HG03571 (cell line): ENCODE results near the gene XIST.
"Not testable (repeated sequence)": the region's sequence is repeated elsewhere in the genome, so short reads cannot be mapped to it uniquely, and the experiment has no call there.

Source experiments
- ATAC-seq: cut with Tn5 transposase; IDR thresholded peaks from one replicate; pipeline ENCODE4 v1.9.1; 2021; ENCODE audit not compliant: unreplicated experiment

Gene XIST

DNA sequence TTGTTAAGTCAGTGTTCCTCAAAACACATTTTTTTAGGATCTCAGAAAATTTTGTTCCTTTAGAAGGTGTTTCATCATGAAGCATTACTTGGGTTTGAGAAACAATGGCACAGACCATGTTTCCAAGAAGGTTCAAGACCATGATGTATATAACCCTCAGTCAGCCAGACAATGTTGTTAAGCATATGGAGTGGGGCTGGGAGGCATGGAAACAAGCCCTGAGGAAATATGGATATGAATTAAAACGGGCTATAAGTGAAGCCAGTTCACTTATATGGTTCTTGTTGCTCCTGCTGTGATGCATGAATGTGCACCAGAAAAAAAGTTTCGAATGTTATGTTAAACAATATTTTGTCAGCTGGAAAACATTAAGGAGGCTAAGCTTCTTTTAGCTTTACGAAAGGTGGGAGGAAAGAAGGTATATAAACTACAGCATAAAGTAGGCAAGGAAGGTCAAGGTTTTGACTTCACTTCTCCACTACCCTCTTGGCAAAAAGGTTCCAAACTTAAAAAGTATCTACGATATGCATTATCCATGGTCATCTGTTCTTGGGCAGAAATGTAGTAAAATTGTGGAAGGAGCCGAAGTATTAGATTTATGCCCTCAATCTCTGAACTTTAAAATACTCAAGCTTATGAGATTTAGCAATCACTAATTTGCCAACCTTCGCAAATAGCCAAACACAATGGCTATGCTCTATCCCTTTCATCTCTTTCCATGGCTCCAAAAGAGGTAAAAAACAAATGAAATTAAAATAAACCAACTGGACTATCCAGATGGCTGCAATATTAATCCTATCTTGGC is 12.2 kb downstream of the XIST start:
- no peak for ATAC-seq

DNA sequence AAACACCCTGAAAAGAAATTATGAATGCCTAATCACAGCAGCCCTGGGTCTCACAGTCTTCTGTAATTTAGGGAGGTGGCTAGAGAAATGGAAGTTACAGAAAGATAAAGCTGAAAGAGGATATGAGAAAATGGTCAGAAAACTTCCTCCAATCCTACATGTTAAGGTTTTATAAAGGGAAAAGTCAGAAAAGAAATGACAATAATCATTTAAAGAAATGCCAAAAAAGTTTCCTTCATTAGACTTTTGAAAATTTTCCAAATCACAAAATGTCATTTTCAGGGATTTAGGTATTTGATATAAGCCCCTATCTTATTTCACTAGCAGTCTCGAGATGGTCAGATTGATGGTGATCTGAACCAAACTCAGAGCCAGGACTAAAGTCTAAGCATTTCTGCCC is 13.4 kb downstream of the XIST start:
- ATAC-seq, result no peak

DNA sequence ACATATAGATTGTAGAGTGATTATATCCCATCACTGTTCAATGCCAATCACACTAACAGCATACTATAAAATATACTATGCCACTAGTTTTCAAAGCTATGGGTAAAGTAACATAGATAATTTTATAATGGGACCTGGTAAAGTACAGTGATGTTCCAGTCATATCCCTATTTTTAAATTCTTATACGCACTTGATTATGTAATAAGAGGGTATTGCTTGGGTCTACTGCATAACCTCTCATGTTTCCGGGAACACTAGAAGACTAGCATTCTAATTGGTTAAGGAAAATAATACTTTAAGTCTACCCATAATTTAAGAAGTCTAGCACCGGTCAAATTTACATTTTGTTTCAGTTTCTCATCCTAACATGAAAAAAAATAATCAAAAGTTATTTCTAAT is 14.4 kb downstream of the XIST start:
- ATAC-seq, result no peak

DNA sequence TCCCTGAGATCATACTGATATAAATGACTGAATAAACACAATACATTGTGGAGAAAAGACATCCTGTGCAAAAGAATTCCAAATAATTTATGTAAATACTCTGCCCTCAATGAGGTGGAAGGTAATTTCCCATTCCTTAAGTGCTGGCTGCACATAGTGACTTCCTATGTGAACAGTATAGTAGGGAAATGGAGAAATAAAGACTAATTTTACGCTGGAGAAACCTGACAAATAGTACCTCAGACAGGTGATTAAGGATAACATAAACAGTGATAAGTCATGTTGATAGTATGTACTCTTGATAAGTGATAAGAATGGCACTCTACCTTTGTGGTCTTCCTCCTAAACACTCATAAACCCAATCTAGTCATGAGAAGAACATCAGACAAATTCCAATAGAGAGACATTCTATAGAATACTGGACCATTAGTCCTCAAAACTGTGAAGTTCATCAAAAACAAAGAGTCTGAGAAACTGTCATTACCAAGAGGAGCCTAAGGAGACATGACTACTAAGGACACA is 15.5 kb downstream of the XIST start:
- ATAC-seq, result no peak

DNA sequence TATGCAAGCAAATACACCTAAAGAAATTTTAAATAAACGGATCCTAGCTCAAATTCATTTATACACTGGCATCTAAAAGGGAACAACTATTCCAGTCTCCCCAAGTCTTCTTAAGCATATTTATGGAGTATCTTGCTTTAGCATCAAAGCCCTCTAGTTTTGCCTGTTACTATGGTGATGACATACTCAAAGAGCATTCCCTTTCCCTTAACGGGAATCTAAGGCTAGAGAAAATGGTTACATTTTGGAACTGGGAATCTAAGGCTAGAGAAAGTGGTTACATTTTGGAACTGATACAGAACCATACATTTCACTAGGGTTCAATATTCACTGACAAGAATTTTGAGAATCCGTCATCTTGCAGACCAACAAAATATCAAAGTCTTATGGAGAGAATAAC is 18.3 kb downstream of the XIST start:
- no peak for ATAC-seq

DNA sequence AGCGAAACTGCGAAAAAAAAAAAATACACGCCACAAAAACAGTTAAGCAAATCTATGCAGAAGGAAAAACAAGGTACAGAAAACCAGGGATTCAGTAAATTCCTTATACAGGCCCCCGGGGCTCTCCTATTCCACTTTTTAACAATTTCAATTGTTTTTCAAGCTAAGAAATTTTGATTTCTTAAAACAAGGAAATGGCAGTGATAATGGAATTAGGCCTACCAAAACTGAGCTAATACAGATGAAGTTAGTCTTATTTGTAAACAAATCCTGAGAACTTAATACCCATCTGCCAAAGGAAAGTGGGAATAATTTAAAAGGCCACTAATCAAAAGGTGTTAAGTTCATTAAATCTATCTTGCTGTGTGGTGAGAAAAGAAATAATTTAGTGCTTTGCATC is 20.2 kb downstream of the XIST start:
- ATAC-seq, result no peak

DNA sequence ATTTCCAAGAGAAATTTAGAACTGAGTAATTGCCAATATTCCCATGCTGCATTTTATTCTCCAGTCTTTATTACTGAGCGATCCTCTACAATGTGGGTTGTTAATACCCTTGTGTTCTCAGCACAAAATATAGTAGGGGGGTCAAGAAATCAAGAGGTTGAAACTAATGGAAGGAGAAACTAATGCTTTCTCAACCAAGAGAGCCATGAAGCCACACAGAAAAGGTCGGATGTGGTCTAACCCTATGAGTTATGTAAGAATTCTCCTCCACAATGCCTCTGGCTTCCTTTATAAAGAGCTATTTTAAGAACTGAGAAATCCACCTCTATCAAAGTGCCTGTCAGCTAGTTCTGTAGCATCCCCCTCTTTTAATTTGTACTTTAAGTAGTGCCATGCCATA is 21.0 kb downstream of the XIST start:
- no peak for ATAC-seq

DNA sequence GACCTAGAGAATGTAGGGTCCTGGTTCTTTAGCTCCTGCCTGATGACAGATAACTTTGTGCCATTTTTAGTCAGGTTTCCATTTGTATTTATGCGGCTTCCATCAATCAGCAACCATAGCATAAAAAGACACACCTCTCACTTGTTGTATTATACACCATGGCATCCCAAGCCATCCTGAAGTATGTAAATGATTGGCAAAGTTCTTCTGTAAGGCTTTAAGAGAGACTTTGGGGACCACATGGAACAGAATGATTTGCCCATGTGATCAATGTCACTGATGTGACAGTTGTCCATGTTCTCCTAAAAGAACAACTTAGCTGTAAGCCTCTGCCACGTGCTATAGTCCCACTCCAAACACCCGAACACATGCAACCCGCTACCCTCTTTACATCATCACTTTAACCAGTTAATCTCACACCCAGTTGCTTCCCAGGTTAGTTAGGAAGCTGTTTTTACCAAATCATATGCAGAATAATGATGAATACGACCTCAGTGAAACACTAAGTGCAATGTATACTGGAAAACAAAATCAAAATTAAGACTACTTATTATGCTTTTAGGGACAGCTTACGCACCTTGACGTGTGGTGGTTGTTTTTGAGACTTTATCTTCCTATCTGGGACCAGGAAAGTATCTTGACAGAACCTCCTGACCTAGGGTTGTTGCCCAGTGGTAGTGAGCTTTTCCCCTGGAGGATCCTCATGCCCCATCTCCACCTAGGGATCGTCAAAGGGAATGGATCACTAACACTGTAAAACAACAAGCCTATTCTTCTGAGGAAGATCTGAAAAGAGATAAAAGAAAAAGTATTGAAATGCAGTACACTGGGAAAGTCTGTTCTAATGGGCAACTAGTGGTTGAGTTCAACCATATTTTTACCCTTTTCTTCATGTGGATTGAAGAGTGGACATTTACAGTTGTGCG is 21.8 kb downstream of the XIST start:
- ATAC-seq, result no peak

DNA sequence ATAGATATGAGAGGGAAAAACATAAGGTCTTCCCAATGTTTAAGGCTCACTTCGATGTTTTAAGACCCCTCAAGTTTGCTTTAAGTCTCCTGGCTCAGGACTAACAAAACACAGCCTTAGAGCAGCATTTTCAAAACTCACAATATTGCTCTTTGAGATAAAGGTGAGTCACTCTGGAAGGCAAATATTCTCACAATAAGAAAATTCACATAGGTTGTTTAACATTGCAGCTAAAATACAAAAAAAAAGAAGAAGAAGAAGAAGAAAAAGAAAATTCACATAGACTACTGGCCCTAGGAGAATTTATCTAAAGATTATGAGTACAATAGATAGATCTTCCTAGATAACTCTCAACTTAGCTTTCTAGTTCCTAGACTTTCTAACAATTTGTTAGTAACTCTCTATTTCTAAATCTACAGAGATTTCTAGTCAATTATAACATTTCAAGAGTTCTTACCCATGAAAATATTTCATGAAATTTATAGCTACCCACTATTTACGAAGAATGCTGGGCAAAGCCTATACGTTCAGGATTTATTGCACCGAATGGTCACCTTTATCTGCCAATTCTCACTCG is 22.5 kb downstream of the XIST start:
- no peak for ATAC-seq

DNA sequence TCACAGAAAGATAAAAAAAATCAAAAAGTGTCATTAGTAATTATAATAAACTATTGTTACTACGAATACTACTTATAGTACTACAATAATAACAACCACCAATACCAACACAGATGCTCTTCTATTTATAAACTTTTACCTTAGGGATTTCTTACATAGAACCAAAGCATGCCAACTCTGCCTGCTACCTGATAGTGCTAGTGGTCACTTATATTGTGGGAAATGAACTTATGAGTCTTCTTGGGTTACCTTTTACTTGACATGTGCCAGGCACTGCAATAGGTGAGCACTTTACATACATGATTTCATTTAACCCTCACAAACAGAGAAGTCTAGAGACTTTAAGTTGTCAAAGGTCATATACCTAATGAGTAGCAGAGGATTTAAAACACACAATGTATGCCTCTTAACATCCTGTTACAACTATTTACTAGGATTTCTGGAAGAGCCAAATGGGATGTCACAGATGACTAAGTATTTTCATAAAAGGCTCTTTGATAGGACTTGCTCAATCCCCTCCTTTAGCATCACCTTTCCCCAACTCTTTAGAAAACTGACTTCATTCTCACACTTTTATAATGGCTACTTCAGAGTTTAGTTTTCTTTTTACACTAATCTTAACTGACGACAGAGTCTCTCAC is 24.3 kb downstream of the XIST start:
- no peak for ATAC-seq

DNA sequence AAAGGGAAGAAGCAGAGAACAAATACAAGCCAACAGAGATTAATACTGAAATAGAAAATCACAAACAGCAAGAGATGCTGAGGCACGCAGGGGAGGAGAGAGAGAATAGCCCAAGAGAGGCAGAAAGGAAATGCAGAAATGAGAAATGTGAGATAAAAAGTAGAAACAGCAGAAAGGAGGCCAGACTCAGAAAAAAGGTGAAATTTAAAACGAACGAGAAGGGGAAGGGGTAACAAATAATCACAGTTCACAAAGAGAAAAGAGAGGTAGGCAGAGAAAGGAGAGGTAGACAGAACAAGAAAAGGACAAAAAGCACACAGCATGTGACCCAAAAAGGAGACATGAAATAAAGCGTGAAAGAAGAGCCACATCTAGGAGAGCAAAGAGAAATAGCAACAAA is 25.1 kb downstream of the XIST start:
- no peak for ATAC-seq

DNA sequence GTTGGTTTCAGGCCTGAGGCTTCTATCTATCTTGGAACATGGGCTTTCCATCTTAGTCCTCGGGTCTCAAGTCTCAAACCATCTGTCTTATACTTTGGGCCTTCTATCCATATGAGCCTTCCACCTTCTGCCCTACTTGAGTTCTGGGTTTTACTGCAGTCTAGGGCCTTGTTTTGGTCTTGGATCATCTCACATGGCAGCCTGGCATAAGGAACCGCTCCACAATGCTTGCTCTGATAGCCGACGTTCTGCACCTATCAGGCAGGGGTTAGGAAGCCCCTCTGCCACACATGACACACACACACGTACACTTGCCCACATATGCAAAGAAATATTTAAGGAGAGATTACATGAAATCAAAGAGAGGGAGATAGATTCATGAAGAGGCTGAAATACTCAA is 25.5 kb downstream of the XIST start:
- ATAC-seq, result no peak

DNA sequence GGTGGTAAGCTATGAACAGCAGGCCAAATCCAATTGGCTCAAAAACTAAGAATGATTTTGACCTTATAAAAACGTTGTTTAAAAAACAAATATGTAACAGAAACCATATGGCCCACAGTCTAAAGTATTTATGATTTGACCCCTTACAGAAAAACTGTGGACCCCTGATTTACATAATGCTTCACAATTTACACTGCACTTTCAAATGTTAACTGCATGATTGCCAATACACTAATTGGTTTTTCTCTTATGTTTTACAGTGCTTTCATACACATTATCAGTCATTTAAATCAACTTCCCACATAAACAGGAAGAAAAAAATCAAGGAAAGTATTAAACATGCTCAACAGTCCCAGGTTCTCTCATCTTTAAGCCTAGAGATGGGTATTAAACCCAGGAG is 26.9 kb downstream of the XIST start:
- ATAC-seq, result no peak

DNA sequence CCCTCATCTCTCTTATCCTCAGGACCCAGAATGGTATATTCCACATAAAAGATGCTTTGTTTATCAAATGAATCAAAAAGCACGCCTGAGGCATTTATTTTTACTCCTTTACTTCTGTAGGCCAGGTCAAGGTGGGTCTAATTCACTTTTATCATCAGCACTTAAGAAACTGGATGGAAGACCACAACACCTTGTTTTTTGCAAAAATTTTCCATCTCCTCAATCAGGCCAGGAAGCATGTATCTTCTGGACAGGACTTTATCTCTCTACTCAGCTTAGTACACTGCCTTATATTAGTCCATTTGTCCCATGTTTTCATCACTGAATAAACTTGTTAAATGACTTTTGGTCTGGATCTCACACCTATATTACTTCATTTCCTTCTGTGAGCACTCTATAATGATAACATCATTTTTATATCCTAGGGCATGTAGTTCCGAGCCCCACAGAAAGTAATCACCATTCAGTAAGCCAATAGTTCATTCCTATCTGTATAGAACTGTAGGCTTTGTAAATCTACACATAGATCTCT is 29.0 kb downstream of the XIST start:
- no peak for ATAC-seq

DNA sequence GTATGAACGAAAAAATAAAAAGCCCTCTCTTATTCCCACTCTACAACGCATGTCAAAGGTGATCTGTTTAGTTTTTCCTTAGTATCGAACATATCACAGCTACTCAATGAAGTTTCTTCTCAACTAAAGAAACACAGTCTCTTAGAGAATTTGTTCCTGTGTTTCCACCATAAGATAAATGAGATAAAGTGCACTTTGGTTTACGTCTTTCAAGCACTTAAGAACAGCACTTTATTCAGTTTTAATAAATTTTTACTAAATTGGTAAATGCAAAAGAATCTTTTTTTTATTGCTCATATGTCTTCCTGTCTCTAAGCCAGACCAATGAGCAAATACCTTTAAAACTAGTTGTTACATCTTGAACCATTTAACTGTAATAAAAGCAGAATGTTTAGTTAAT is 29.7 kb downstream of the XIST start:
- ATAC-seq, result no peak

DNA sequence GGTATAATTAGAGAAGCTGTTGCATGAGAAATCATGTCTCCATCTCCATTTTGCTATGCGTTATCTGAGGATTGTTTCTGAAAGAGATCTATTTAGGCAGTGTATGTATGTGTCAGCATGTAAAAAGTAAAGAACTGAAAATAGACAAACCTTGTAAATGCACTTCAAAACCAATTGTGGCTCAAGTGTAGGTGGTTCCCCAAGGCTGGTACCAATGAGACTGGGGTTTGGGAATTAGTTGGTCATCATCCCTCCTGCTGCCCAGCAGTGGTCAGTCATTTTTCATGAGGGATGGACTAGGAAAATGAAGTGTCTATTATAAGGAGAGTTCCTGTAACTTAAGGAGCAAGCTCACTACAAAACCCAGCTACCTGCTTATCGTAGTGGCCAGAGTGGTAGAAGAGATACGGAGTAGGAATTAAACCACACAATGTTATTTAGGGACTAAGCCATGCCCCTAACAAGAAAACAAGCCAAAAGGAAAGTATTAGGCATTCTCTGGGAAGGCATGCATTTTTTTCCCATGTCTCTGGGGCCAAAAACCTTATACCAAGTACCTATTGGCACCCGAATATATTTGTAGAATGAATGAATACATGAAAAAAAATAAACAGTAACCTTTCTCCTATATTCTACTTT is 30.5 kb downstream of the XIST start:
- ATAC-seq, result no peak

DNA sequence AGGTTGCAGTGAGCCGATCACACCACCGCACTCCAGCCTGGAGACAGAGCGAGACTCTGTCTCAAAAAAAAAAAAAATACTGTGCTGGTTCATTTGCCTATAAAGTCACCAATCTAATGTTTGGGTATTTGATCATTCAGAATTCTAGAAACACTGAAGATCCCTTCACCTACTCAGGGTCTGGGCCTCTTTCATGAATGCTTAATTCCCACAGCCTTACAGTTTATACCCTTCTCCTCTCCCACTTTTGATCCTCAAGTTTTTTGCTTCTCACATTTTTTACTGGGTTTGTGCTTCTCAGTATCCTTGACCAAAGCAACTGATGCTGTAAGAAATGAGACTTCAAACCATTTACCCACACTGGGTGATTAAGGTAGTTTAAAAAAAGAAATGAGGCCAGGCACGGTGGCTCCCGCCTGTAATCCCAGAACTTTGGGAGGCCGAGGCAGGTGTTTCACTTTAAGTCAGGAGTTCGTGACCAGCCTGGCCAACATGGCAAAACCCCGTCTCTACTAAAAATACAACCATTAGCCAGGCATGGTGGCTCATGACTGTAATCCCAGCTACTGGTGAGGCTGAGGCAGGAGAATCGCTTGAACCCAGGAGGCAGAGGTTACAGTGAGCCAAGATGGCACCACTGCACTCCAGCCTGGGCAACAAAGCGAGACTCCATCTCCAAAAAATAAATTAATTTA is 32.5 kb downstream of the XIST start:
- not testable (repeated sequence) for ATAC-seq

DNA sequence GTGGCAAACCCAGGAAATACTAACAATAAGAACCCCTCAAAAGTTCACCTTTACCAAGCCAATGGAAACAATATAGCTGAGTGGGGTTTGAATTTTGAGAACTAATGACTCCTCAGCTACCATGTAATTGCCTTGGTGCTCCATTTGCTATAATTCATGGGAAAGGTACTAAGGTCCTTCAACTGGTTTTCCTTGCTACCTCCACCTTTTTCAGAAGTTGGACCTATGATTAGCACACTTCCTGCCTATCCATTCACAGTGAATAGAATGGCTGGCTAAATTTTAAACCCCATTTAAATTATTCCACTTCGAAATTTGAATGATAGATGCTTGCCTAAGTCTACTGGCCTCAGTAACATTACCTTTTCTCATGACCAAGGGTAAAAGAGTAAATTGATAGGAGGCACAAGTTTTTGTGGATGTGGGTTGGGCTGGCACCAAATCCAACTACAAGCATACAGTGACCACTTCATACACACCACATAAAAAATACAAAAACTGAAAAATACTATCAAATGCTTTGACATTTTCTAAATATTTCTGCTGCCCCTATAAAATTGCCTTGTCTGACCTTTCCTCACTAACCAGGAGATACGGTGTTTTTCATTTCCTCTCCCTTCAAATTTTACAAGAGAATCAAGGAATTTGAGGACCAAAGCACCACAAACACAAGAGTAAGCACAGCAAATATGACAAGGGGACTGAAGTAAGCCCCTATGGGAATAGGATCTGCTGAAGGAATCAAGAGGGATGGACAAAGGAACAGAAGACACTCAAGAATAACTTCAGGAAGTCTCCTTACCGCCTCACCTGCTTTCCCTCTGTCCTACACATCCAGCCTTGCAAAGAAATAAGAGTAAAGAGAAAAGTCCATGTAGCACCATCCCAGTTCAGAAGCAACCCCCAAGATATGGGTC is 34.1 kb downstream of the XIST start:
- ATAC-seq, result no peak
